ENCODE measurements around the gene CALHM1.
A peak's percentile ranks its signal among the peaks of the same experiment; 100 is the strongest.
"Not testable (repeated sequence)": the region's sequence is repeated elsewhere in the genome, so short reads cannot be mapped to it uniquely, and the experiment has no call there.

The CALHM1 gene

DNA sequence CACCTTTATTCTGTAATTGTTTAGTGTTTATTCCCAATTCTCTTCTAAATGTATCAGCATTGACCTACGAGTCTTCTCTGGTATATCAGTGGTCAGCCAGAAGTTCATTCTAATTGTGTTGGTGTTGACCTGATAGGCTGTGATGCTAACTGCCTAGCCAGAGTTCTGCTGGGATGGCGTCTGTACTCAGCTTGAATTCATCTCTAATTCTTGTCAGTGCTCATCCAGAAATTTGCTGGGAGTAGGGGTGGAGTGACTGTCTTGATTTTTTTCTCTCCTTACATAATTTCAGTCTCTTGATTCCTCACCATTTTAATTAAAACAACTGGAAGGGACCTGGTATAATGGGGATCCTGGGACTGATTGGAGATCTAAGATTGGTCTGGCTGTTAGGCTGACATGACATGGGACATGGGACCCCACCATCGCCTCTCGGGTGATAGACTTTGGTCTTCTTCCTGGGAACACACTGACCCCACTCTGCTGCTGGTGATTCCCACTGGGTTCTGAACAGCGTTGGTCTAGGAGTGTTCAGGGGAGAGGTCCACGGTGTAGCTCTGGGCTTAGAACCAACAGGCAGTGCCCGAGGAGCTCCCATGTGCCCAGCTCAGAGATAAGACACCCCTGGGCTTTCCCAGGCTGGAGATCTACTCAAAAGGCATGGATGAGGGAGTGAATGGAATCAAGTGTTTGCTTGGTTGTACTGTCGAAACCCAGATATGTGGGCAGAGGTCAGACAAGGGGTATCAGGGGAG is 38.6 kb upstream of the CALHM1 start:
- H3K27me3 ChIP-seq (ENCODE audit: insufficient read depth, low read length): peaks cover 54% of the 10 kb centered on the region
- H3K9me3 ChIP-seq (ENCODE audit: insufficient read depth, low read depth, low read length): no peaks in the 10 kb centered on the region
- H3K9ac ChIP-seq (ENCODE audit: low read depth, low read length): no peak overlapping the region
- H3K4me3 ChIP-seq (ENCODE audit: low read length): no peak overlapping the region
- no peak overlapping the region for H3K27ac ChIP-seq (ENCODE audit: low read length)
- H3K36me3 ChIP-seq (ENCODE audit: insufficient read depth, low read depth, low read length): no peaks in the 10 kb centered on the region
- no peaks in the 10 kb centered on the region for H3K4me1 ChIP-seq (ENCODE audit: insufficient read depth, low read length)

GRCh38 chr10:103495321-103495720 is 36.6 kb upstream of the CALHM1 start:
- Histone ChIP-seq H3K36me3 (ENCODE audit: insufficient read depth, low read depth, low read length) (no peaks in the 10 kb centered on the region), H3K27ac (ENCODE audit: low read length) (no peak overlapping the region), H3K9ac (ENCODE audit: low read depth, low read length) (no peak overlapping the region), H3K27me3 (ENCODE audit: insufficient read depth, low read length) (peaks cover 64% of the 10 kb centered on the region), H3K4me3 (ENCODE audit: low read length) (no peak overlapping the region), H3K9me3 (ENCODE audit: insufficient read depth, low read depth, low read length) (no peaks in the 10 kb centered on the region), H3K4me1 (ENCODE audit: insufficient read depth, low read length) (no peaks in the 10 kb centered on the region)

- H3K9ac ChIP-seq (ENCODE audit: low read depth, low read length): no peak overlapping the region
- peaks cover 64% of the 10 kb centered on the region for H3K27me3 ChIP-seq (ENCODE audit: insufficient read depth, low read length)
Observed at GRCh38 chr10:103493916-103494877, 35.5 kb upstream of the CALHM1 start.

DNA sequence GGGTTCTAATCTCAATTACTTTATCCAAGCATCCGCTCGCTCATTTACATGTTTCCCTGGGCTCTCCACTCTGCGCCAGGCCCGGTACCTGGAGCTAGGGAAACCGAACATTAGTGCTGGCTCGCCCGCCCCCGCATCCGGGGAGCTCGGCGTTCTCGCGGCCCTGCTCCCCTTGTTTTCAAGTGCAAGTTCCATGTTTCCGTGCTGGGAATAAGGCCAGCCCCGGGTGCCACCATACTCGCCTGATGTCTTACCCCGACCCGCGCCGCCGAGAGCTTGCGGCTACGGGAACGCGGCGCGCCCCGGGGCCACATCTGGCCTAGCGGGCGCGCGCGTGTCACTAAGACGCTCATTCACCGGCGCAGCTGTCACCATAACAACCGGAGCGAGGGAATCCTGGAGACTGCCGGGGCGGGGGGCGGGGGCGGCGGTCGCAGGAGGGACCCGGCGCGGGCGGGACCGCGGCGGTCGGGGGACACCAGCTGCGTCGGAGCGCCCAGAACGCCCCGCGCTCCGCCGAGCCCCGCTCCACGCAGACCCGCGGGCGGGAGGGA is 34.7 kb upstream of the CALHM1 start, which contains the start of gene NEURL1:
Gene NEURL1 (plus strand): TSS at position 344 of the 554 bp plus-strand sequence. CDS start 683 bp downstream, outside the sequence.
- no peaks in the 10 kb centered on the region for H3K36me3 ChIP-seq (ENCODE audit: insufficient read depth, low read depth, low read length)
- H3K27me3 ChIP-seq (ENCODE audit: insufficient read depth, low read length): peaks cover 64% of the 10 kb centered on the region
- H3K9me3 ChIP-seq (ENCODE audit: insufficient read depth, low read depth, low read length): no peaks in the 10 kb centered on the region
- peak within 1 kb of the TSS; percentile 66 for H3K4me3 ChIP-seq (ENCODE audit: low read length)
- H3K4me1 ChIP-seq (ENCODE audit: insufficient read depth, low read length): no peaks in the 10 kb centered on the region
- H3K9ac ChIP-seq (ENCODE audit: low read depth, low read length): no peak within 1 kb of the TSS
- H3K27ac ChIP-seq (ENCODE audit: low read length): no peak within 1 kb of the TSS

More at GRCh38 chr10:103493916-103494877, 35.5 kb upstream of the CALHM1 start:
- Histone ChIP-seq H3K9me3 (ENCODE audit: insufficient read depth, low read depth, low read length) (no peaks in the 10 kb centered on the region), H3K36me3 (ENCODE audit: insufficient read depth, low read depth, low read length) (no peaks in the 10 kb centered on the region), H3K4me1 (ENCODE audit: insufficient read depth, low read length) (no peaks in the 10 kb centered on the region), H3K27ac (ENCODE audit: low read length) (no peak overlapping the region), H3K4me3 (ENCODE audit: low read length) (peak overlapping the region; percentile 66)

DNA sequence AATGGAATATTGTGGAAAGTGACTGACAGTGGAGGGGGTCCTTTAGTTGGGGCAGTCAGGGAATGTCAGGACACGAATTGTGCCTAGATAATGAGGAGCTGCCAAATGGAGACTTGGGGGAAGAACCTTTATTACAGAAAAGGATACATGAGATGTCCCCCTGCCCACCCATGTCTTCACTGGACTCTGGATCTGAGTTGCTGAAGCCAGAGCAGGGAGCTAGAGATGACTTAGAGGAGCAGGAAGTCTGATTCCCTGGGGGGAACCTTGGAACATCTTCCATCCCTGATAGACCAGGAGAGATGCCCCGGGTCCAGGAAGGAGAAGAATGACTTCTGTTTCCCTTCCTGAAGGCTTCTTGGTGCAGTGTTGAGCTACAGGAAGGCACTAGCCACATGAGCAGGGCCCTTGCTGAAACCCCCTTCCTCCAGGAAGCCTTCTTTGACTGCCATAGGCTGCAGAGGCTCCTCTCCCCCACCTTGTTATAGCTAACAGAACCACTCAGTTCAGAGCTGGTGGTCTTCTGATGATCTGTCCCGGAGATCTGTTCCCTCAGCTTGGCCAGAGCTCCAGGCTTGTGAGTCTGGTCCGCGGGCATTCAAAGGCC is 34.1 kb upstream of the CALHM1 start:
- H3K4me1 ChIP-seq (ENCODE audit: insufficient read depth, low read length): no peaks in the 10 kb centered on the region
- H3K9me3 ChIP-seq (ENCODE audit: insufficient read depth, low read depth, low read length): no peaks in the 10 kb centered on the region
- H3K27me3 ChIP-seq (ENCODE audit: insufficient read depth, low read length): peaks cover 62% of the 10 kb centered on the region
- H3K4me3 ChIP-seq (ENCODE audit: low read length): peak overlapping the region; percentile 66
- H3K36me3 ChIP-seq (ENCODE audit: insufficient read depth, low read depth, low read length): no peaks in the 10 kb centered on the region
- no peak overlapping the region for H3K9ac ChIP-seq (ENCODE audit: low read depth, low read length)
- H3K27ac ChIP-seq (ENCODE audit: low read length): no peak overlapping the region

- H3K4me3 ChIP-seq (ENCODE audit: low read length): no peak overlapping the region
- no peaks in the 10 kb centered on the region for H3K9me3 ChIP-seq (ENCODE audit: insufficient read depth, low read depth, low read length)
- no peak overlapping the region for H3K9ac ChIP-seq (ENCODE audit: low read depth, low read length)
- no peak overlapping the region for H3K27ac ChIP-seq (ENCODE audit: low read length)
- H3K27me3 ChIP-seq (ENCODE audit: insufficient read depth, low read length): peaks cover 53% of the 10 kb centered on the region
- H3K4me1 ChIP-seq (ENCODE audit: insufficient read depth, low read length): no peaks in the 10 kb centered on the region
- no peaks in the 10 kb centered on the region for H3K36me3 ChIP-seq (ENCODE audit: insufficient read depth, low read depth, low read length)
Observed at GRCh38 chr10:103491729-103492364, 33.1 kb upstream of the CALHM1 start.

- Histone ChIP-seq H3K9me3 (ENCODE audit: insufficient read depth, low read depth, low read length) (no peaks in the 10 kb centered on the region), H3K36me3 (ENCODE audit: insufficient read depth, low read depth, low read length) (no peaks in the 10 kb centered on the region), H3K27ac (ENCODE audit: low read length) (no peak overlapping the region), H3K4me1 (ENCODE audit: insufficient read depth, low read length) (no peaks in the 10 kb centered on the region), H3K4me3 (ENCODE audit: low read length) (no peak overlapping the region), H3K27me3 (ENCODE audit: insufficient read depth, low read length) (peaks cover 44% of the 10 kb centered on the region), H3K9ac (ENCODE audit: low read depth, low read length) (no peak overlapping the region)
Observed at GRCh38 chr10:103490986-103491314, 32.2 kb upstream of the CALHM1 start.

DNA sequence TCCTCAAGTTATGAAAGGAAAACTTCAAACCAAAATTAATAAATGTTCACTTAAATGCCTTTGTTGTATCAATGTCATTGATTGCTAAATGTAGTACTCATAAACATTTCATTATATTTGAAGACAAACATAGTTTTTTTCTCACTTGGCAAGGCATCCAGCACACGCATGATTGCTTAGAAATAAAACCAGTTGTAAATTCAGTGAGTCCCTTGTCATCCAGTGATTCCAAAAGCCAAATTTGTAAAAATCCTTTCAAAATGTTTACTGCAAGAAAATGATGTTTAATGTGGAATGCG is 28.7 kb upstream of the CALHM1 start:
- Histone ChIP-seq H3K4me3 (ENCODE audit: low read length) (no peak overlapping the region), H3K4me1 (ENCODE audit: insufficient read depth, low read length) (no peaks in the 10 kb centered on the region), H3K9me3 (ENCODE audit: insufficient read depth, low read depth, low read length) (no peaks in the 10 kb centered on the region), H3K27me3 (ENCODE audit: insufficient read depth, low read length) (peaks cover 10% of the 10 kb centered on the region), H3K27ac (ENCODE audit: low read length) (no peak overlapping the region), H3K36me3 (ENCODE audit: insufficient read depth, low read depth, low read length) (no peaks in the 10 kb centered on the region), H3K9ac (ENCODE audit: low read depth, low read length) (no peak overlapping the region)

GRCh38 chr10:103486635-103487409 is 28.1 kb upstream of the CALHM1 start:
- not testable (repeated sequence) for H3K27ac ChIP-seq (ENCODE audit: low read length); H3K9me3 ChIP-seq (ENCODE audit: insufficient read depth, low read depth, low read length)

DNA sequence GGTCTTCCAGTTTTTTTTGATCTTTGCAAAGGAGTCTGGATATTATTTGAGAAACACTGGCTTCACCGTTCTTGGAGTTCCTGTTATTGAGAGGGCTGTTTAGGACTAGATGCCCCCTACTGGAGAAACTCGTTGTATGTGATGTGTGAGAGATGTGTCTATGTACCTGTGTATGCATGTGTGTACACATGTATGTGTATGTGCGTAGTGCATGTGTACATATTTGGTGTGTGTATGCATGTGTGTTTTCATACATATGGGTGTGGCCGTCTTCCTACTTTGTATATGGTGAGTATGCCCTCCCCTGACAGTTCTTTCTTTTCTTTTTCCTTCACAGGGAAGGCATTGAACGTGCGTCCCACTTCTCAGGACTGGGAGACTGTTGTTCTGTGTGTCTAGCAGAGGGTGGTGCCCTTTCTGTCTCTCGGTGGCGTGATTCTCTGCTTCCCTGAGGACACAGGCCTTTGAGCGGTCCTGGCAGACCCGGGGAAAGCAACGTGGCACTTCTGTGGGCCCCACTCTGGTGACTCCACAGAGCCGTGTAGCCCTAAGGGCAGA is 23.4 kb upstream of the CALHM1 start:
- no peaks in the 10 kb centered on the region for H3K36me3 ChIP-seq (ENCODE audit: insufficient read depth, low read depth, low read length)
- H3K4me3 ChIP-seq (ENCODE audit: low read length): no peak overlapping the region
- H3K9me3 ChIP-seq (ENCODE audit: insufficient read depth, low read depth, low read length): no peaks in the 10 kb centered on the region
- H3K27ac ChIP-seq (ENCODE audit: low read length): no peak overlapping the region
- peaks cover 2% of the 10 kb centered on the region; the same call in 1 of the 2 replicates for H3K4me1 ChIP-seq (ENCODE audit: insufficient read depth, low read length)
- H3K27me3 ChIP-seq (ENCODE audit: insufficient read depth, low read length): no peaks in the 10 kb centered on the region
- no peak overlapping the region for H3K9ac ChIP-seq (ENCODE audit: low read depth, low read length)

More at GRCh38 chr10:103486635-103487409, 28.1 kb upstream of the CALHM1 start:
- H3K4me1 ChIP-seq (ENCODE audit: insufficient read depth, low read length); H3K9ac ChIP-seq (ENCODE audit: low read depth, low read length); H3K36me3 ChIP-seq (ENCODE audit: insufficient read depth, low read depth, low read length); H3K4me3 ChIP-seq (ENCODE audit: low read length); H3K27me3 ChIP-seq (ENCODE audit: insufficient read depth, low read length): not testable (repeated sequence)
